Stimulated activated CD8-positive, alpha-beta memory T cell treated with anti-CD3 and anti-CD28 coated beads, Interleukin-7, amount 100 ng/mL, for 48 hours (primary cell): ENCODE results near the gene RBMS1.

Source experiments
- DNase-seq, 2 donors: peaks; one replicate each; pipeline ENCODE4 v3.0.0-alpha.2; 2020; ENCODE audit warnings: low read depth in 1 of 2; ENCODE audit errors: extremely low read depth in 1 of 2

The RBMS1 gene

DNA sequence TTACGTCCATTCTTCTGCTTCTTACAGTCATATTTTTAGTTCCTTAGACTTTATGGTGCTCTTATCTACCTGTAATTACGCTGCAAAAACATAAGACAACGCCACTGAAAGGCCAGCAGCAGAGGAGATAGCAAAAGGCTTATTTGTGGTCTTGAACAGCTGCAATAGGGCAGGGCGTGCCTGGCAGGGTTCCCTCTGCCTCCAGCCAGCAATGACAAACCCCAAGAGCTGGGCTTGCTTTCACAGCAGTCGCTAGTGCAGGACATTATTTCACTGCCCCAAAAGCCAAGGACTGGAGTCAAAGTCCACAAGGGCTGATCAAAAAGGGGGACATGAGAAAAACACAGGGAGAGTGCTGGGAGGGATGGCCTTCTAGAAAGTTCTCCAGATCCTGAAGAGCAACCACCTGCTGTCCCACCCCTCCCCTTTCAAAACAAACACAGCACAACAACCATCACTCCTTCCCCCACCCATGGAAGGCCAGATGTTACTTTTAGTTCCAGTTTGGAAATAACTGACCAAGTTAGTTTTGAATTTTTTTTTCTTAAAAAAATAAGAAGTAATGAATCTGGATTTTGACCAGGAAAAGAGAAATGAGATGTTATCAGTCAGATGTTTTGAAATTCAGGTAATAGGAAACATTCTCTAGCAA is 127.8 kb downstream of the RBMS1 start:
- no peak for DNase-seq

DNA sequence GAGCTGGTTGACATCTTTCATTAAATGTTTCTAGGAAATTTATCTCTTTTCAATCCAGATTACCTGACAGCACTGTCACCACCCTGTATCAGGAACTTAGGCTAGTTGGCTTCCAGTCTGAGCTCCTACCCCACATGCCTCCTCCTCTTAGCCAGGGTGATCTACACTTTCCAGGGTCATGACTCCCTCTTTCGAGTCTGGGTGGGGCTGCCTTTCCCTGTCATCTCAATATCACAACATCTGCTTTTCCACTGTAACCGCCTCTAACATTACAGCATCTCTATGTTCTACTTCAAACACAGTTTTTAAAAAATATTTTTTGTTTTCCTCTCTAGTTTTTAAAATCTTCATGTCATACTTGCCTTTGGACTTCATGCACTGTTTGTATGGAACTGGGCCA is 129.2 kb downstream of the RBMS1 start:
- no peak for DNase-seq

DNA sequence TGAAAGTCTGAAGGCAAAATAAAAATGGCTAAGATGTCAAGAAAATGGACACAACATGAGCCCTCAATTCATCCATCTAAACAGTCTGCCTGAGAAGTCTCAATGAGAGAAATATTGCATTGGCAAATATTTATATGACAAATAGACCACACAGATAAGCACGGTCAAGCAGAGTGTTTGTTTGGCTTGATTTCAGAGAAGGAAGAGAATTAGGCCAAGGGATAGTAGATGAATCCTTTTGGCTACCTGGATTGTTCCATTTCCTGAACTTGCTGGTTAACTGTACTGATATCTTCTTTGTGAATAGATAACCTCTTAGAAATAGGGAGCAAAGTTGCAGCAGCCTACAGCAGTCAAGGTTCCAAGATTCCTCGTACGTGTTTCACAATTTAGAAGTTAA is 129.6 kb downstream of the RBMS1 start:
- no peak for DNase-seq

DNA sequence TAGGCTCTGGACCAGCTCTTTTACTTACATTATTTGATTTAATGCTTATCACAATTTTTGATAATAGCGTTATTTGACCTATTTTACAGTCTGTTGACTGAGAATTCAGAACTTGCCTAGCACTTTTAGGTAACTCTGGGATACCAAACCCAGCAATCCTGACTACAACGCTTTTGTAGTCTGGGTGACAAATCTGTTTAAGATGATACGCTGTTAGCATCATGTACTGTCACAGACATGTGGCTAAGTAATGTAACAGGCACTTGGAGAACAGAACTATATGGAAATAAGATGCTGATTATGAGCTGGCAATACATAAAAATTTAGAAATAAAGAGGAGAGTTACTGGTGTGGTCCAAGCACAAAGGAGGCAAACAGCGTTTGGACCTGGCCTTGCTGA is 130.6 kb downstream of the RBMS1 start:
- DNase-seq = no peak

DNA sequence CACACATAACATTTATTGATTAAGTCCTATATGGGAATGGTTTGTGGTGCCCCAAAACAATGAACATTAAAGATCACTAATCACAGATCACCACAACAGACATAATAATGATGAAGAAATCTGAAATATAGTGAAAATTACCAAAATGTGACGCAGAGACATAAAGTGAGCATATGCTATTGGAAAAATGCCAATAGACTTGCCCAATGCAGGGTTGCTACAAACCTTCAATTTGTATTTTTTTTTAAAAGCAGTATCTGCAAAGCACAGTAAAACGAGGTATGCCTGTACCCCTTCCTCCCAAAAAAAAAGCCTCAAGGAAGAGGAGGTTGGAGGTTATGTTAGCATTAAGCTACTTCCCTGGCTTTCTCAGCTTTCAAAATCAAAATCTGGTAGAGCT is 131.1 kb downstream of the RBMS1 start:
- DNase-seq = no peak

DNA sequence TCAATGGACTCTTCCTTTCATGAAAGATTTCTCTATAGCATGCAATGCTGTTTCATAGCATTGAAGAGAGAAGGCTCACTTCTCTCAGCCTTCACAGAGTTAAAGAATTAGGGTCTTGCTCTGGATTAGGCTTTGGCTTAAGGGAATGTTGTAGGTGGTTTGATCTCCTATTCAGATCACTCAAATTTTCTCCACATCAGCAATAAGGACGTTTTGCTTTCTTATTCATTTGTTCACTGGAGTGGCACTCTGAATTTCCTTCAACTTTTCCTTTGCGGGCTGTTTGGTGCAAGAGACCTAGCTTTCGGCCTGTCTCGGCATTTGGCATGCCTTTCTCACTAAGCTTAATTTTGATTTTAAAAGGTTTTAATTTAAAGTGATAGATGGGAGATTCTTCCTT is 131.6 kb downstream of the RBMS1 start:
- DNase-seq = no peak

DNA sequence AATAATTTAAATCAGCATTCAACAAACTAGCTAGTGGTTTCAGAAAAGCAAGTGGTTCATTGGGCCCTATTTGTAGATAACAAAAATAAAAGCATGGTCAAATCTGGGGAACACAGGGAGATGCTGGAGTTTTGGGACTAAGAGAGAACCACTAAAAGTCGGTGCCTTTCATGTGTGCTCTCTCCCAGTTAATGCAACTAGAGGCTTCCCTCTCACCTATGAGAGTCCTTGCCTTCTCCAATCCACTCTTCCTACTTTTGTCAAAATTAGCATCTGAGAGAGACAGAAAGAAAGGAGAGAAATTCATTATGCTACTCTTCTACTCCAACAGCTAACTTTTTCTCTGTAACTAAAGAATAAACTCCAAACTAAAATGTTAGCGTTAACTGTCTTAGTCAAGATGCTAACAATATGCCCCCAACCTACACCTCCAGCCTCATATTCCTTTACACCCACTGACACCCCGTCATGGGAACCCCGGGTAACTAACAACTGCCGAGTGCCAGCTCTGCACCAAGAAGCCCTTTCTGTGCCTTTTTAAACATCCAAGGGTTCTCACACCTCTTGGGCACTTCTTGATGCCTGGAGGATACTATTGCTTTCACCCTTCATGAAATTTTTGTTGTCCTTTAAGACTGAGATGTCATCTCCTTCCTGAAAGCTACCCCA is 133.4 kb downstream of the RBMS1 start:
- DNase-seq = no peak

DNA sequence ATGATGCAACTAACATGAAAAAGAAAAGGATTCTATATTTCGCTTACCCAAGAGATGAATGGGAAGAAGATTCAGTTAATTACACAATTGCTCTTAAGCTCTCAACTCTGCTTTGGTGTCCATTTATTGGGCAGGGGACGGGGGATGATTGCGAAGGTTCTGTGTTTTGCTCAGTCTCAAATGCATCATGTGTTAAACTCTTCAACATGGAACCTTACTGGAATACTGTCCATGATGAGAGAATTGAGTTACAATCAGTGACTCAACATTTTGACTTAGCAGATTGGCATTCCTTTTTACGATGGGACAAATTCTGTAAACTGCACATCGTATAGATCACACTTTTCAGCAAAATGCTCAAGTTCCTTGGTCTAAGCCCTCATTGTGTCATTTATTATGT is 135.6 kb downstream of the RBMS1 start:
- no peak for DNase-seq

DNA sequence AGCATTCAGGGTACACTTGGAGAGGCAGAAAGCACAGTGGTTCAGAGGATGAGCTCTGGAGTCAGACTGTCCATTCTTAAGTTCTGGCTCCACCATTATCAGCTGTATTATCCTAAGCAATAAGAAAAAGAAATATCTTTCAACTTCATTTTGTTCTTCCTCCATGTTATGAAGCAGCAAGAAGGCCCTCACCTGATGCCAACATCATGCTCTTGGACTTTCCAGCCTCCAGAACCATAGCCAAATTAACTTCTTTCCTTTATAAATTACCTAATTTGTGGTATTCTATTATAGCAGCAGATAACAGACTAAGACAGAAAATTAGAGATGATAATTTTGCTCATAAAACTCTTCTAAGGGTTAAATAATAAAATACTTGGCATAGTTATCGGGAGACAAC is 137.1 kb downstream of the RBMS1 start:
- DNase-seq = no peak

DNA sequence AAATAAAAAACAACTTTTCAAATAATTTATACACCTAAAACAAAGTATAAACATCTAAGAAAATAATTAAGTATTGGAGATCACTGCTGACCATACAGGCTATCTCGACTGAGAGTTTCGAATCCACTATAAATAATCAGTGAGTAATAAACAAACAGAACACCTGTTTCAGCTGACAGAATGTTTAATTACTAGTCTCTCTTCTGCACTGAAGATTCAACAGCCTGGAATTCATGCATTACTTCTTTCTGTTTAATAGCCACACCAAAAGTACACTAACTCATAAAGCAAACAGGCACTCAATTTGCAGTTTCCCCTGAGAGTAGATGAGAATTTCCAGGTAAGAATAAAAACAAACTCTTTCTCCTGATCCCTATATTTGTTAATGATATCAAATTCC is 138.5 kb downstream of the RBMS1 start:
- no peak for DNase-seq

DNA sequence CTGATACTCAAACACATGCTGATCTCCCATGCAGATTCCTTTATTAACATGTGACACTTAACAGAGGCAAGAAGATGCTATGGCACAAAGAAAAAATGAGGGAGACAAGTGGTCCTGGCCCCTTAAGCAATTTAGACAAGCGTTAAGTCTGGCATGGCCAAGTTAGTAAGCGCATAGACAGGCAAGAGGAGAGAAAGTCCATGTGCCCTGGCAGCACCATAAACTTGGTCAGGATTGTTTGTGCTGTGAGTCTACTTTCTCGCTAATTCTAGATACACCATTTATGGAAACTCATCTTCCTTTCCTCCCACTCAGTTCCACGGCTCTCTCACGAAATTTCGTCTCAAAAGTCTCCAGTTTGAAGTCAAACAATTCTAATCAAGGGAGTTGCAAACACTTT is 138.9 kb downstream of the RBMS1 start:
- DNase-seq = no peak

DNA sequence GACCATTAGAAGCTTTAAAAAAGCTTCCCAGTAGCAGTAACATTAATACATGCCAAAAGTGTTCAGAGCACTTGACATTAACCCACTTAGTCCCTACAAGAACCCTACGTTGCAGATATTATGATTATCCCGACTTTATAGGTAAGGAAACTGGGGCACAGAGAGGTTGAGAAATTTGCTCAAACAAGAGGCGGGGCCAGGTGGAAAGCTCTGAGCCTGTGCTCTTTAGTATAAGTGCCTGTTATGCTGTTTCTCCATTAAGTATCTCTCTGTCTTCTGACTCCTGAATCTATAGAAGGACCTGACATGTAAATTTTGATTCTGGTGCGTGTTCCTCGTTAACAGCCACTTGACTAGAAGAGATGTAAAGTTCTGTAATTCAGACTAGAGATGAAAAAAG is 139.8 kb downstream of the RBMS1 start:
- no peak for DNase-seq

DNA sequence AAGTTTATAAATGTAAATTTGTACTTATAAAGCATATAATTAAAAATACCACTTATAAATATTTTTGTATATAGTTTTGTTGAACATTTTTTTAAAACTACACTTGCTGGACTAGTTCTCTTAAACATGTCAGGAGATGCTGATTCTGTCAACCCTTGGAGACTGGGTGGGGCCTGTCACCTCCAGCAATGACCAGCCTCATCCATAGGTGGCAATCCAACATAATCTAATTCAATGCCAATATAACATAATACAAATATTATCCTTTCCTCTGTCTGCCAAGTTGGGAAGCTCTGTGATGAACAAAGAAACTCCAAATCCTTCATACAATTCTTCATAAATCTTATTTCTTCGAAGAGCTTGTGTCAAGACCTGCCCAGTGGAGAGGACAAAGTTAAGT is 140.4 kb downstream of the RBMS1 start:
- no peak for DNase-seq

DNA sequence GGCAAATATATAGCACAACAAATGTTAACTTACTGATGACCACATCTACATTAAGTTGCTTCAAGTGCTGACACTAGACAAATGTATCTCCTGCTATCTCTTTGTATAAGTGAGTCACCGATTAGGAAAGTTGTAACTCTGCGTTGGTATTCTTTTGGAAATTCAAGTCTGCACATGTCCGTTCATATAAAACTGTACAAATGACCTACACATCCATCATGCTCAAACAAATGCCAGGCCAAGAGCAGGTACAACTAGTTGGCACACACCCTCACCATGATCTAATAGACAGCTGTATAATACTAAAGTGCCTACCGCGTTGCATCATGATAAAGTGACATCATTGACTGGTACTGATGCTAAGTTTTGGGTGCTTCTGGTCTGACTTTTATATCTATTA is 141.1 kb downstream of the RBMS1 start:
- no peak for DNase-seq

DNA sequence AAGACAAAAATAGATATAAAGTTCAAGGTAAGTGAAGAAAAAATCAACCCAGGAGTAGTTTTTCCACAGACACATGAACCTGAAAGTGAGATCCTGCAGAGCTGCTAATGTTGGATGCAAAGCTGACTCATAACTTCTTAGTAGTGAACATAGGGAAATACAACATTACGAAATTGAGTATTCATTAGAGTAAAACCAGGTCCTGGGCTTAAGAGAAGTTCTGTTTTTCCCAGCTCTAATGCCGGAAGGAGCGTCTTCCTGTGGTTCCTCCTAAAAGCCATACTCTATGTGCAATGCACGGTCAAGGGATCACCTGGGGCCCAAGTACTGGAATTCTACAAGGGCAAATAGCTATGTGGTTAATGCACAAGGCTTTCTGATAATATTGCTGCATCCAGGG is 141.7 kb downstream of the RBMS1 start:
- no peak for DNase-seq

DNA sequence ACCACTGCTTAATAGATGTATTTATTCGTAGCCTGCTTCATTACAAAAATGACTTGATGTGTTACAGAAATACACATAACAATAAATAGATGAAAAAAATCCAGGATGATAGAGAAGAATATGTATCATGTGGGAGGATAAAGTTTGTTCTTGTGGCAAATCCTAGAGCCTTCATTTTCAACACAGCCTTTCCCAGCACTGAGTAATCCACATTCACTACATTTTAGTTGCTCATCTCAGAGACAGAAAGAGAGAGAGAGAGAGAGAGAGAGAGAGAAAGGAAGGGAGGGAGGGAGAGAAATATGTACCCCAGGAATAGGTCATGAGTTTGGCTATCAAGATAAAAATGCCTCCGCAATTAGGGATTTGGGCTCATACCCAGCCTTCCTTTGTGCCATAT is 144.3 kb downstream of the RBMS1 start:
- DNase-seq = no peak

DNA sequence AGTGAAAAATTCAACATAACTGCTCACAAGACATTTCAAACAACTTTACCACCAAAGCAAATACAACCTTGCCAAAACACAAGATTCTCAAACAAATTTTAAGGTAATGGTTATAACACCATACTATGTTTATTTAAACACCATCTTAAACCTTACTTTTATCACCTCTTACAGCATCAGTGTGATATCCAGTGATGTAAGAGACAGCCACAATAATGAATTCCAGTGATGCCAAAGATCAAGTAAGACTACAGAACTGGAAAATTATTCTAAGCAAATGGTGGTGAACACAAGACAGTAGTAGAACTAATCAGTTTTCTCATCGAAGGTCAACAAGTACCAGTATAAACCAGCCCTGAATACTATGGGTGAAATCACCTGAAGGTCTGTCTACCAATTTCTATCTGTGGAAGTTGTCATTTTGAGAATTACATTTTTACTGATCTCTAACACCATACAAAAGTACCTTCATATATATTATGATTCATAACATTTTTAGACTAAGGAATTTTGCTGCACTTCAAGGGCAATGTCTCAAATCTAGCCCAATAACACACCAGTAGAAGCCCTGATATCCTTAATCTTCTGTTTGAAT is 146.2 kb downstream of the RBMS1 start:
- no peak for DNase-seq

DNA sequence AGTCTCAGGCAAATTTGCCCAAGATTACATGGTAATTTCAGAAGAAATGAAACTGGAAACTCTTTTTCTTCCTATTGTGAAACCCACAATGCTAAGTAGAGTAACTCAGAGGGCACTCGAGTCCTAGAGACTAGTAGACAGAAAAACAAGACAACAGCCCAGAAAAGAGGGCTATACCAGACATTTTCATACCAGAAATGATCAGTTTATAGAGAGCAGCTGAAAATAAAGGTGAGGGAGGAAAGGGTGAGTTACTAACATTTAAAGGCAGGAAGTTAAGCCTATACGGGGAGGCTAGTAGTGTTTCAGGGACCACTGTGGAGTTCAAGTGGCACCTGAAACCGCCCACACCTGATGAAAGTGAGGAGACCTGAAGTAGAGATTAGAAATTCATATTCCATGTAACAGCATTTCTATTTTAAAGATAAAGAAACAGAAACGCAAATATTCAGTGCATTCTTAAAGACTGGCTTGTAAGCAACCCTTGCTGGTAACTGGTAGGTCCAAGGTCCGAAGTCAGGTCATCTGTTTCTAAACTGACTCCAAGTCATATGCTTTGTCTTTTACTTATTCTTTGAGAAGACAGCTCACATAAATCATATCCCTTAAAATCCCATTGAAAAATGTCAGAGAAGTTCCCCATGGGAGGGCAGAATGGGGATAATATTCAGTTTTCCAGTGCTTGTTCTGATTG is 148.4 kb downstream of the RBMS1 start:
- DNase-seq = no peak

DNA sequence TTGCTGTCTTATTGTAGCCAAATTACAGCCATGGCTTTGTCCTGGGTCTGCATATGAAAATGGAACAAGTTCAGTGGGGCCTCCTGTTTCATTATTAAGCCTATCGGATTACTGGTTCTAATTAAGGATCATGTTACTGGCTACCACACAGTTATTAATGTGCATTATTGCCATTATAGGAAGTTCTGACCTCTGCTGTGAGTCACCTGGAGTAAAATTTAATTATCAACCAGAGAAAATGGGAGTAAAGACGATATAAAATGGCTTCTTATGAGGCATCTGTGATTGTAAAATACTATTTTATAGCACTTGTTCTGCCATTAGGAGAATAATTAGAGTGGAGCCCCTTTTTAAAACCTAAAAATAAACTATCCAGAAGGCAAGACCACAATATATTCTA is 150.2 kb downstream of the RBMS1 start:
- no peak for DNase-seq

DNA sequence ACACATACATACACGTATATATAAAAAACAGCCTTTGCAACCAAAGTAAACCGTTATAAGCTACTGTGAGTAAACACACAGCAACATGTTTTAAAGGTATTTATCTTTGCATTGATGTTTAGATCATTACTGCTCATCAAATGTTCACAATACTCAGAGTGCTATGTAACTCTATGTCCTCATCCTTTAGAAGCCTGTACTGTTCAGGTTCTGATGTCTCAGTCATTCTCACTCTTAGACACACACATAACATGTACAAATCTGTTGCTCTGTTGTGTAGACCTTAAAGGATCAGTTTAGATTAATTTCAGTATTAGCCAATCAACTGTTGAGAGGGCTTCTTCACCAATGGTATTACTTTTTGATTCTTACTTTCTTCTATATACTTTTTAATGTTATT is 153.9 kb downstream of the RBMS1 start:
- no peak for DNase-seq

DNA sequence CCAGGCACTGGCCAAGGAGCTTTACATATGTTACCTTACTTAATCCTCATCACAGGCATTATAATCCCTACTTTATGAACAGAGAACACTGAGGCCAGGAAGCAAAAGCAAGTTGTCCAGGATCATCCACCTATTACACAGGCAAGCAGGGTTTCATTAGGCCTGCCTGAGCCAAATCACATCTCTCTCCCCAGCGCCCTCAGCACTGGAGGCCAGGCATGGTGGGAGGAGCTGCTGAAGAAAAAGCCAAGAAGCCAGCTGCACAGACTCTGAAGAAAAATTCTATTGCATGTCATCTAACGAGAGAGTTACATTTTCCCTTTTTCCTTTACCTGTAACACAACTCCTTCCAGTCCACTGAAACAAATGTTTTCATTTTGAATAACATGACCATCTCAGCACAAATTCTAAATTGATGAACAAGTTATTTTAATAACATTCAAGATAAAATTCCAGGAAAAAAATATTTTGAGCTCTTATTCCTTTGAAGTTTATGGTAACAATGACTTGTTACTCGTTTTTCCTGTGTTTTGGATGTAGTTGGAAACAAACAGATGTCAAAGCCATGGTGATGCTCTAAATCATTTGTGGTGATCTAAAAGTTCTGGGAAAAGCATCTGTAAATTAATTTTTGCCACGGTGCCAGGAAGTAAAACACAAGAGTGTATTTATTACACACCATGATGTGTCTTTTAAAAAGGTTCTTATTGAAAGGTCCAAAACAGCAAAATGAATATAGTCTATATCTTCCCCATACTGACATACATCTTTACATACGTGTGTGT is 154.5 kb downstream of the RBMS1 start:
- DNase-seq = no peak
